Neural progenitor cell (in vitro differentiated cells): ENCODE results near the gene DTD2. TPM values are rescaled to one million over a fixed set of nuclear protein-coding genes. Genes with fewer than 3 reads are reported as not detected.

Source experiments
- DNase-seq: peaks from one replicate; pipeline ENCODE4 v3.0.0-alpha.2; 2016; ENCODE audit warnings: low spot score
- H2AFZ ChIP-seq: fragments of 200-600 bp; sonication (generic); replicated peaks from 2 replicates; pipeline ENCODE4 v1.6.1; 2016; ENCODE audit warnings: antibody characterized with exemption
- H3F3A ChIP-seq: fragments of 200-600 bp; sonication (generic); 2 replicates; pipeline ENCODE4 v1.6.1; 2016; ENCODE audit warnings: antibody characterized with exemption, low read depth
- H3K27ac ChIP-seq: fragments of 200-600 bp; sonication (generic); 2 replicates; pipeline ENCODE4 v1.5.1; 2016; ENCODE audit warnings: mild to moderate bottlenecking
- H3K27me3 ChIP-seq: fragments of 200-600 bp; sonication (generic); 2 replicates; pipeline ENCODE4 v1.6.1; 2016; ENCODE audit warnings: mild to moderate bottlenecking, moderate library complexity
- H3K36me3 ChIP-seq: fragments of 200-600 bp; sonication (generic); 2 replicates; pipeline ENCODE4 v1.5.1; 2016
- H3K4me1 ChIP-seq: fragments of 200-600 bp; sonication (generic); 2 replicates; pipeline ENCODE4 v1.6.1; 2016; ENCODE audit warnings: mixed run types
- H3K4me2 ChIP-seq: fragments of 200-600 bp; sonication (generic); 2 replicates; pipeline ENCODE4 v1.6.1; 2016
- H3K4me3 ChIP-seq: fragments of 200-600 bp; sonication (generic); 2 replicates; pipeline ENCODE4 v1.5.1; 2016
- H3K79me2 ChIP-seq: fragments of 200-600 bp; sonication (generic); 2 replicates; pipeline ENCODE4 v1.6.1; 2016; ENCODE audit warnings: low read depth
- H3K9ac ChIP-seq: fragments of 200-600 bp; sonication (generic); 2 replicates; pipeline ENCODE4 v1.6.1; 2016
- H3K9me3 ChIP-seq: fragments of 200-600 bp; sonication (generic); 2 replicates; pipeline ENCODE4 v1.5.1; 2016; ENCODE audit warnings: low read depth
- H4K20me1 ChIP-seq: fragments of 200-600 bp; sonication (generic); 2 replicates; pipeline ENCODE4 v1.6.1; 2016; ENCODE audit warnings: low read depth
- H3K27ac Mint-ChIP-seq: 3 replicates; pipeline ENCODE4 v1.8.0; 2021; ENCODE audit warnings: mixed read lengths
- H3K27me3 Mint-ChIP-seq: 2 replicates; pipeline ENCODE4 v1.8.0; 2022; ENCODE audit warnings: low read depth, mild to moderate bottlenecking, inconsistent platforms, moderate library complexity, mixed read lengths; ENCODE audit not compliant: insufficient read depth
- H3K36me3 Mint-ChIP-seq: 3 replicates; pipeline ENCODE4 v1.8.0; 2021; ENCODE audit warnings: mixed read lengths
- H3K4me1 Mint-ChIP-seq: 3 replicates; pipeline ENCODE4 v1.8.0; 2021; ENCODE audit warnings: mixed read lengths
- H3K4me3 Mint-ChIP-seq: 3 replicates; pipeline ENCODE4 v1.8.0; 2021; ENCODE audit warnings: mild to moderate bottlenecking, moderate library complexity, mixed read lengths
- H3K9me3 Mint-ChIP-seq: 3 replicates; pipeline ENCODE4 v1.8.0; 2020; ENCODE audit warnings: mixed read lengths
- CTCF ChIP-seq: fragments of 200-600 bp; sonication (generic); IDR thresholded peaks from 2 replicates; pipeline ENCODE4 v1.5.1; 2017; ENCODE audit warnings: antibody characterized with exemption, mild to moderate bottlenecking
- EZH2 ChIP-seq: fragments of 200-600 bp; sonication (generic); IDR thresholded peaks from 2 replicates; pipeline ENCODE4 v1.6.1; 2017; ENCODE audit warnings: antibody characterized with exemption, mild to moderate bottlenecking, moderate library complexity
- EZH2phosphoT487 ChIP-seq: fragments of 200-600 bp; sonication (generic); IDR thresholded peaks from 2 replicates; pipeline ENCODE4 v1.6.1; 2017; ENCODE audit warnings: antibody characterized with exemption
- total RNA-seq: library from RNA; depleted of rRNA; stranded (reverse); fragments of >200 nt; gene quantifications from 2 replicates; pipeline ENCODE4 v1.2.3, GENCODE V29; 2015; ENCODE audit warnings: low replicate concordance

Gene DTD2
- total RNA-seq, 1 donor from 2014 or later, result 11.9 TPM

GRCh38 chr14:31461545-31461944 lies 4.2 kb upstream of the DTD2 start:
- no peak for TF ChIP-seq CTCF
- TF ChIP-seq EZH2phosphoT487, result no peak
- no peak for TF ChIP-seq EZH2
- Histone ChIP-seq H3K36me3 (no peaks in the 10 kb centered on the region), H3K27ac (no peak overlapping the region), H3K9ac (no peak overlapping the region), H3K4me1 (peaks cover 13% of the 10 kb centered on the region), H2AFZ (peak overlapping the region; percentile 55), H4K20me1 (no peaks in the 10 kb centered on the region), H3K27me3 (no peaks in the 10 kb centered on the region), H3K4me3 (no peak overlapping the region), H3K4me2 (no peak overlapping the region), H3K9me3 (no peaks in the 10 kb centered on the region), H3K79me2 (no peaks in the 10 kb centered on the region), H3F3A (peaks cover 6% of the 10 kb centered on the region)
- no peaks in the 10 kb centered on the region for H3K9me3 Mint-ChIP-seq
- DNase-seq, result no peak
- no peaks in the 10 kb centered on the region for H3K36me3 Mint-ChIP-seq
- no peak overlapping the region for H3K4me3 Mint-ChIP-seq
- H3K27me3 Mint-ChIP-seq, result no peaks in the 10 kb centered on the region
- peaks cover 19% of the 10 kb centered on the region for H3K4me1 Mint-ChIP-seq
- H3K27ac Mint-ChIP-seq, result no peak overlapping the region

- Histone ChIP-seq H3K9me3 (no peaks in the 10 kb centered on the region), H2AFZ (peak overlapping the region; percentile 98), H3K36me3 (no peaks in the 10 kb centered on the region), H3K4me2 (peak overlapping the region; percentile 64), H4K20me1 (no peaks in the 10 kb centered on the region), H3F3A (peaks cover 6% of the 10 kb centered on the region), H3K4me3 (peak overlapping the region; percentile 62), H3K9ac (no peak overlapping the region), H3K27ac (no peak overlapping the region), H3K4me1 (peaks cover 18% of the 10 kb centered on the region), H3K27me3 (no peaks in the 10 kb centered on the region), H3K79me2 (peaks cover 6% of the 10 kb centered on the region)
- TF ChIP-seq EZH2 (no peak), CTCF (no peak), EZH2phosphoT487 (no peak)
- Mint-ChIP-seq H3K9me3 (no peaks in the 10 kb centered on the region), H3K27ac (peak overlapping the region; percentile 34), H3K4me1 (peaks cover 34% of the 10 kb centered on the region), H3K36me3 (no peaks in the 10 kb centered on the region), H3K27me3 (no peaks in the 10 kb centered on the region), H3K4me3 (peak overlapping the region; percentile 94)
- DNase-seq, result peak; percentile 4
Measured at GRCh38 chr14:31457665-31458659, 656 bp upstream of the DTD2 start.

GRCh38 chr14:31449971-31450610 lies 7.2 kb downstream of the DTD2 start:
- Mint-ChIP-seq H3K27me3 (no peaks in the 10 kb centered on the region), H3K4me1 (peaks cover 7% of the 10 kb centered on the region), H3K36me3 (peaks cover 13% of the 10 kb centered on the region), H3K27ac (no peak overlapping the region), H3K4me3 (no peak overlapping the region), H3K9me3 (no peaks in the 10 kb centered on the region)
- H3K27me3 ChIP-seq, result no peaks in the 10 kb centered on the region
- H3K4me2 ChIP-seq, result no peak overlapping the region
- peak; percentile 9 for DNase-seq
- no peaks in the 10 kb centered on the region for H3K36me3 ChIP-seq
- TF ChIP-seq EZH2 (no peak), CTCF (peak; percentile 55)
- no peaks in the 10 kb centered on the region for H3K9me3 ChIP-seq
- H3F3A ChIP-seq, result no peaks in the 10 kb centered on the region
- H3K9ac ChIP-seq, result no peak overlapping the region
- H3K4me1 ChIP-seq, result no peaks in the 10 kb centered on the region
- H3K79me2 ChIP-seq, result no peaks in the 10 kb centered on the region
- no peaks in the 10 kb centered on the region for H4K20me1 ChIP-seq
- no peak overlapping the region for H2AFZ ChIP-seq
- H3K27ac ChIP-seq, result no peak overlapping the region
- no peak overlapping the region for H3K4me3 ChIP-seq
